C4-2B (cell line): Measurements from ENCODE around the gene RNF112.

Experiments
- H3K27ac ChIP-seq: fragments of 450-650 bp; 2 replicates; pipeline ENCODE4 v1.5.1; 2017
- CTCF ChIP-seq: fragments of 450-650 bp; conservative IDR thresholded peaks from 2 replicates; pipeline ENCODE4 v1.5.1; 2017; ENCODE audit warnings: mild to moderate bottlenecking
- ZFX ChIP-seq: fragments of 450-650 bp; IDR thresholded peaks from 2 replicates; pipeline ENCODE4 v1.6.1; 2017

Gene RNF112

DNA sequence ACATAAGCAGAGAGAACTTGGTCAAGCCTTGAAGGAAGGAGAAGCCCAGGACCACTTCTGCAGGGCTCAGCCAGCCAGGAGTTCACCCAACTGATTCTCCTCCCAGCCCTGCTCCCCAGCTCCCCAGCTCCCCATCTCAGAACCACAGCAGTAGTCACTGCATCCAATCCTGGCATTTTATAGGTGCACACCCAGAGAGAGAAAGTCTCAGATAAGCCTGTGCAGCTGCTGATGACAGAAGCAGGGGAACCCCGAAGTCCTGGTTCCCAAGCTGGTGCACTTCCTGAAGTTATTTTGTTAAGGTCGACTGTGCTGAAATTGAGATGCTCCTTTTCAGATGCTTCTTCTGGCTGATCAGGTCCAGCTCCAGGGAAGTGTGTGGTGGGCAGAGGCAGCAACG, 6.6 kb downstream of the RNF112 start:
- TF ChIP-seq CTCF: no peak
- no peak for TF ChIP-seq ZFX
- H3K27ac ChIP-seq: no peak overlapping the region

GRCh38 chr17:19418251-19418992, 7.4 kb downstream of the RNF112 start:
- no peak for TF ChIP-seq CTCF
- TF ChIP-seq ZFX: no peak
- H3K27ac ChIP-seq: no peak overlapping the region

- TF ChIP-seq CTCF (no peak), ZFX (no peak)
- no peak overlapping the region for H3K27ac ChIP-seq
Observed at GRCh38 chr17:19421219-19421618, 10.2 kb downstream of the RNF112 start.

DNA sequence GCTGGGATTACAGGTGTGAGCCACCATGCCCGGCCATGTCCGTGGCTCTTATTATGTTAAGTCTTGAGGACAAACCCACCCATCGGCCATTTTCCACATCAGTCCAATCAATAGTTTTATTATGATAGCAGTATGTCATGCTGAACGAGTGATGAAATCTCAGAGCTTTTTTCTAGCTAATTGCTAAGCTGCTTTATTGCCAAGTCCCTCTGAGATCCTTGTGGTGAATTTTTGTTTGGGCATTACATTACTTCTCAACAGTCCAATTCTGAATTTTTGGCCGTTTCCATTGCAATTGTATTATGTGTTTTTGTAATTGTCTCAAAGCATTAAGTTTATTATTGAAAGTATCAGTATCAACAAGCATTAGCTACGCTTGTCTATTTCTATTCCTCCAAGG, 10.9 kb downstream of the RNF112 start:
- TF ChIP-seq ZFX: no peak
- no peak for TF ChIP-seq CTCF
- H3K27ac ChIP-seq: no peak overlapping the region

DNA sequence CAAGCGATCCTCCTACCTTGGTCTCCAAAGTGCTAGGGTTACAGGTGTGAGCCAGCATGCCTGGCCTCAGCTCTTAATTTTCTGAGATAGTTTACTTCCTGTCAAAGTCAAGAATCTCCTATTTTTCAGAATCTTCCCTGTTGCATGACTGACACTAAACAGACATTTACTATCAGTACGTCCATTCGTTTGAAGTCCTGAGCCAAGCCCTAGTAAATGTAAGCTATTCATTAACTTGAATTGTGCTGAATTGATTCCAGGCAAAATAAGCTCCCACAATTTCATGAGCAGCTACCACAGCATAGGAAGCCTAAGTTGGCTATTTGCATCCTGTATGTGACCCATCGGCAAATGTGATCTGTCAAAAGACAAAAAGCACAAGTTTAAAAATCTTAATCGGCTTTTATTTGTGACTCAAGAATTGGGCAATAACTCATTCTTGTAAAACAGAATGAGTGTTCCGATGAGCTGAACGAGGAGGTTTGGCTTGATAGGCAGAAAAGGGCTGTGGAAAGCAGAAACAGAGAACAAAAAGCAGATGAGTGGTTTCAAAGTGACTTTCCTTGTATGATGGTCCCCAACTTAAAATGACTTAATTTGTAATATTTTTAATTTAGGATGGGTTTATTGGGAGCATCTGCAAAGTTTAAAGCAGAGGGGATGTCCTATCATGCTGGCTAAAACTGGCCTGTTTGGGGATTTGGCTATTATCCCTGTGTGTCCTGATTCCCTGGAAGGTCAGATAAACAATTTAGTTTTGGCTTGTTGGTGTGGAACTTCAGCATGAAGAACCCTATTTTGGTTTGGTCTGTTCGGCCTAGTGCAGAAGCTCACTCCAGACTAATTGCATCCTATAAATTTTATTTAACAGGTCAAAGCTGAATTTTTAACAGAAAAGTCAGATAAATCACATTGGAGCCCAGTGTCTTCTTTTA, 14.2 kb downstream of the RNF112 start:
- no peak overlapping the region for H3K27ac ChIP-seq
- TF ChIP-seq ZFX: no peak
- TF ChIP-seq CTCF: no peak

- no peak overlapping the region for H3K27ac ChIP-seq
- no peak for TF ChIP-seq CTCF
- no peak for TF ChIP-seq ZFX
Observed at GRCh38 chr17:19426631-19427030, 15.6 kb downstream of the RNF112 start.

- TF ChIP-seq CTCF (no peak), ZFX (no peak)
- H3K27ac ChIP-seq: no peak overlapping the region
Observed at GRCh38 chr17:19431691-19432090, 20.7 kb downstream of the RNF112 start.
